HepG2 (cell line): ENCODE results near the gene ALDH3A2.

Source experiments
- ARID5B ChIP-seq: IDR thresholded peaks from 2 replicates; pipeline ENCODE4 v1.4.0; 2020; ENCODE audit warnings: mild to moderate bottlenecking, missing genetic modification reagents
- ARNT ChIP-seq: fragments of 450-650 bp; IDR thresholded peaks from 2 replicates; pipeline ENCODE4 v1.6.1; 2017
- CBX5 ChIP-seq: sonication (generic); formaldehyde crosslinking; IDR thresholded peaks from 2 replicates; pipeline ENCODE4 v1.4.0; 2020; ENCODE audit warnings: missing genetic modification reagents, borderline replicate concordance
- CTCF ChIP-seq: sonication (generic); formaldehyde crosslinking; IDR thresholded peaks from 2 replicates; pipeline ENCODE4 v1.5.0; 2020; ENCODE audit warnings: mild to moderate bottlenecking, missing genetic modification reagents, moderate library complexity
- DPF2 ChIP-seq: sonication (generic); formaldehyde crosslinking; IDR thresholded peaks from 2 replicates; pipeline ENCODE4 v1.4.0; 2020; ENCODE audit warnings: mild to moderate bottlenecking, low read depth, missing genetic modification reagents, borderline replicate concordance
- EP300 ChIP-seq, 3 experiments: sonication (generic) in 1 of 3; formaldehyde crosslinking in 1 of 3; IDR thresholded peaks; 2 replicates each; pipeline versions ENCODE4 v1.5.1 to v1.6.1; 2011 to 2020; ENCODE audit warnings: low read depth in 2 of 3, low read length in 2 of 3, borderline replicate concordance in 1 of 3, improper control_type of control experiment in 1 of 3, mild to moderate bottlenecking in 1 of 3, missing genetic modification reagents in 1 of 3, moderate library complexity in 1 of 3
- GABPB1 ChIP-seq: IDR thresholded peaks from 2 replicates; pipeline ENCODE4 v1.6.1; 2016; ENCODE audit warnings: mild to moderate bottlenecking, missing genetic modification reagents, moderate library complexity, missing compliant biosample characterization
- JUN ChIP-seq: sonication (generic); formaldehyde crosslinking; IDR thresholded peaks from 2 replicates; pipeline ENCODE4 v1.4.0; 2020; ENCODE audit warnings: mild to moderate bottlenecking, missing genetic modification reagents
- MAX ChIP-seq: IDR thresholded peaks from 2 replicates; pipeline ENCODE4 v1.6.1; 2012; ENCODE audit warnings: inconsistent platforms
- PHF8 ChIP-seq: sonication (generic); formaldehyde crosslinking; IDR thresholded peaks from 2 replicates; pipeline ENCODE4 v1.5.0; 2020; ENCODE audit warnings: missing genetic modification reagents
- ZBTB40 ChIP-seq, 2 experiments: fragments of 450-650 bp in 1 of 2; sonication (generic) in 1 of 2; formaldehyde crosslinking in 1 of 2; IDR thresholded peaks; 2 replicates each; pipeline versions ENCODE4 v1.6.1 to v1.8.0; 2016 to 2022; ENCODE audit warnings: antibody characterized with exemption in 1 of 2, mild to moderate bottlenecking in 1 of 2, missing genetic modification reagents in 1 of 2
- ZBTB49 ChIP-seq: sonication (generic); formaldehyde crosslinking; IDR thresholded peaks from 2 replicates; pipeline ENCODE4 v1.4.0; 2020; ENCODE audit warnings: missing genetic modification reagents, borderline replicate concordance
- ZNF30 ChIP-seq: sonication (generic); formaldehyde crosslinking; IDR thresholded peaks from 2 replicates; pipeline ENCODE4 v1.5.0; 2020; ENCODE audit warnings: mild to moderate bottlenecking, missing genetic modification reagents

DNA sequence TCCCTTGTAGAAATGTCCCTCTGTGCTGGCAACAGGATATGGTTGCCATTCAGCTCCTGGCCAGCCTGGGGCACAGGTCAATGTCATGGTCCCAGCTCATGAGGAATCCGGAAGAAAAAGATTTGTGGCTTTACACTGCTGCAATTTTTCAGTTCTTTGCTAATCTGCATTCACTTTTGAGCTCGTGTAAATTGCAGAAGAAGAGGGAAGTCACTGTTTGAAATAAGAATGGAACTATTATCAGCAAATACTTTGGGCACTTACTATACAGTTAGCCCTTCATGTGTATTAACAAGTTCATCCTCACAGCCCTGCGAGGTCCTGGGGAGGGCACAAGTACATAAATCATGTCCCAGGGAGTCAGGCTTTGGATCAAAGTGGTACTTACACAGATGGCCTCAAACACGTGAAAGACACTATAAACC is 53.7 kb downstream of the ALDH3A2 start:
- no peak for TF ChIP-seq ZNF30 (CRISPR knock-in tag)
- peak; percentile 69 for TF ChIP-seq ARID5B (CRISPR knock-in tag)
- no peak for TF ChIP-seq ZBTB49 (CRISPR knock-in tag)
- TF ChIP-seq ZBTB40 (IDR thresholded peaks at IDR 0.05), result no peak
- TF ChIP-seq ZBTB40 (CRISPR knock-in tag; IDR thresholded peaks at IDR 0.05), result no peak
- no peak for TF ChIP-seq MAX
- no peak for TF ChIP-seq PHF8 (CRISPR knock-in tag)
- TF ChIP-seq JUN (CRISPR knock-in tag), result no peak
- no peak for TF ChIP-seq ARNT
- TF ChIP-seq CBX5, result no peak
- no peak for TF ChIP-seq CTCF (CRISPR knock-in tag)
- TF ChIP-seq EP300 (IDR thresholded peaks at IDR 0.05; ENCODE audit: low read depth in 2 of 2, low read length in 2 of 2), result peak in 1 of 2 experiments; percentile 39; a peak in 1 of 4 replicates
- TF ChIP-seq EP300 (CRISPR knock-in tag; IDR thresholded peaks at IDR 0.05; ENCODE audit: borderline replicate concordance), result 0 out of 2 replicates have a peak, but pooled peaks have one; percentile 18
- TF ChIP-seq DPF2 (CRISPR knock-in tag), result no peak
- TF ChIP-seq GABPB1, result no peak; the same call in 1 of the 2 replicates
